Ishikawa (cell line): ENCODE measurements around the gene EMC9.

Experiments used
- CEBPB ChIP-seq: IDR thresholded peaks from 2 replicates; pipeline ENCODE4 v1.6.1; 2012
- CREB1 ChIP-seq: IDR thresholded peaks from 2 replicates; pipeline ENCODE4 v1.6.1; 2012; ENCODE audit warnings: low read depth
- EP300 ChIP-seq: IDR thresholded peaks from 2 replicates; pipeline ENCODE4 v1.6.1; 2012; ENCODE audit warnings: borderline replicate concordance
- RAD21 ChIP-seq: IDR thresholded peaks from 2 replicates; pipeline ENCODE4 v1.6.1; 2012; ENCODE audit warnings: low read depth
- TAF1 ChIP-seq: IDR thresholded peaks from 2 replicates; pipeline ENCODE4 v1.6.1; 2012; ENCODE audit warnings: low read depth, mild to moderate bottlenecking
- TCF12 ChIP-seq: IDR thresholded peaks from 2 replicates; pipeline ENCODE4 v1.6.1; 2012; ENCODE audit warnings: low read depth
- TEAD4 ChIP-seq: IDR thresholded peaks from 2 replicates; pipeline ENCODE4 v1.6.1; 2012
- YY1 ChIP-seq: IDR thresholded peaks from 2 replicates; pipeline ENCODE4 v1.6.1; 2012; ENCODE audit warnings: low read depth
- ZBTB7A ChIP-seq: IDR thresholded peaks from 2 replicates; pipeline ENCODE4 v1.6.1; 2012; ENCODE audit warnings: low read depth
- TF ChIP-seq, protein P1 (sequence below): IDR thresholded peaks from 2 replicates; pipeline ENCODE4 v1.6.1; 2012; ENCODE audit warnings: low read depth, mild to moderate bottlenecking
- TF ChIP-seq, protein P2 (sequence below): IDR thresholded peaks from 2 replicates; pipeline ENCODE4 v1.6.1; 2012
- TF ChIP-seq, protein P3 (sequence below): IDR thresholded peaks from 2 replicates; pipeline ENCODE4 v1.6.1; 2012

DNA sequence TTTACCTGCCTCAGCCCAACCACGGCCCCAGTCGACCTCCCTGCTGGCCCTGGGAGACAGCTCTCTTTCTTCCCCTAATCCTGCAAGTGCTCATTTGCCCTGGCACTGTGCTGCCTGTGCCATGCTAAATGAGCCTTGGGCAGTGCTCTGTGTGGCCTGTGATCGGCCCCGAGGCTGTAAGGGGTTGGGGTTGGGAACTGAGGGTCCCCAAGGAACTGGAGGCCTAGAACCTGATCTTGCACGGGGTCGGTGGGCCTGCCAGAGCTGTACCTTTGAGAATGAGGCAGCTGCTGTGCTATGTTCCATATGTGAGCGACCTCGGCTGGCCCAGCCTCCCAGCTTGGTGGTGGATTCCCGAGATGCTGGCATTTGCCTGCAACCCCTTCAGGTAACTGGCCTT lies 8.7 kb upstream of the EMC9 start:
- TF ChIP-seq TAF1 (no peak), TCF12 (no peak), EP300 (no peak), ZBTB7A (no peak), CEBPB (no peak), CREB1 (no peak), TEAD4 (no peak), YY1 (no peak), RAD21 (no peak)
- TF ChIP-seq, protein P1, sequence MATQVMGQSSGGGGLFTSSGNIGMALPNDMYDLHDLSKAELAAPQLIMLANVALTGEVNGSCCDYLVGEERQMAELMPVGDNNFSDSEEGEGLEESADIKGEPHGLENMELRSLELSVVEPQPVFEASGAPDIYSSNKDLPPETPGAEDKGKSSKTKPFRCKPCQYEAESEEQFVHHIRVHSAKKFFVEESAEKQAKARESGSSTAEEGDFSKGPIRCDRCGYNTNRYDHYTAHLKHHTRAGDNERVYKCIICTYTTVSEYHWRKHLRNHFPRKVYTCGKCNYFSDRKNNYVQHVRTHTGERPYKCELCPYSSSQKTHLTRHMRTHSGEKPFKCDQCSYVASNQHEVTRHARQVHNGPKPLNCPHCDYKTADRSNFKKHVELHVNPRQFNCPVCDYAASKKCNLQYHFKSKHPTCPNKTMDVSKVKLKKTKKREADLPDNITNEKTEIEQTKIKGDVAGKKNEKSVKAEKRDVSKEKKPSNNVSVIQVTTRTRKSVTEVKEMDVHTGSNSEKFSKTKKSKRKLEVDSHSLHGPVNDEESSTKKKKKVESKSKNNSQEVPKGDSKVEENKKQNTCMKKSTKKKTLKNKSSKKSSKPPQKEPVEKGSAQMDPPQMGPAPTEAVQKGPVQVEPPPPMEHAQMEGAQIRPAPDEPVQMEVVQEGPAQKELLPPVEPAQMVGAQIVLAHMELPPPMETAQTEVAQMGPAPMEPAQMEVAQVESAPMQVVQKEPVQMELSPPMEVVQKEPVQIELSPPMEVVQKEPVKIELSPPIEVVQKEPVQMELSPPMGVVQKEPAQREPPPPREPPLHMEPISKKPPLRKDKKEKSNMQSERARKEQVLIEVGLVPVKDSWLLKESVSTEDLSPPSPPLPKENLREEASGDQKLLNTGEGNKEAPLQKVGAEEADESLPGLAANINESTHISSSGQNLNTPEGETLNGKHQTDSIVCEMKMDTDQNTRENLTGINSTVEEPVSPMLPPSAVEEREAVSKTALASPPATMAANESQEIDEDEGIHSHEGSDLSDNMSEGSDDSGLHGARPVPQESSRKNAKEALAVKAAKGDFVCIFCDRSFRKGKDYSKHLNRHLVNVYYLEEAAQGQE = no peak
- TF ChIP-seq, protein P2, sequence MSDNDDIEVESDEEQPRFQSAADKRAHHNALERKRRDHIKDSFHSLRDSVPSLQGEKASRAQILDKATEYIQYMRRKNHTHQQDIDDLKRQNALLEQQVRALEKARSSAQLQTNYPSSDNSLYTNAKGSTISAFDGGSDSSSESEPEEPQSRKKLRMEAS = no peak
- TF ChIP-seq, protein P3, sequence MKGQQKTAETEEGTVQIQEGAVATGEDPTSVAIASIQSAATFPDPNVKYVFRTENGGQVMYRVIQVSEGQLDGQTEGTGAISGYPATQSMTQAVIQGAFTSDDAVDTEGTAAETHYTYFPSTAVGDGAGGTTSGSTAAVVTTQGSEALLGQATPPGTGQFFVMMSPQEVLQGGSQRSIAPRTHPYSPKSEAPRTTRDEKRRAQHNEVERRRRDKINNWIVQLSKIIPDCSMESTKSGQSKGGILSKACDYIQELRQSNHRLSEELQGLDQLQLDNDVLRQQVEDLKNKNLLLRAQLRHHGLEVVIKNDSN = no peak
